ENCODE results near the gene GIPR. TPM values are rescaled to one million over a fixed set of nuclear protein-coding genes. Genes with fewer than 3 reads are reported as not detected.

GIPR gene
- polyA plus RNA-seq, 1 donor from 2014 or later: 6.4 TPM

GRCh38 chr19:45693106-45693788, 25.2 kb downstream of the GIPR start:
- H3F3A ChIP-seq (ENCODE audit: insufficient read depth, low read length, poor library complexity, severe bottlenecking): no peaks in the 10 kb centered on the region
- TF ChIP-seq CTCF (IDR thresholded peaks at IDR 0.05; ENCODE audit: poor library complexity, severe bottlenecking): peak; percentile 88
- no peak for TF ChIP-seq MXI1 (conservative IDR thresholded peaks at IDR 0.05; ENCODE audit: poor library complexity, severe bottlenecking)
- no peak for TF ChIP-seq EP300 (conservative IDR thresholded peaks at IDR 0.05; ENCODE audit: poor library complexity, severe bottlenecking)
- TF ChIP-seq REST (IDR thresholded peaks at IDR 0.05; ENCODE audit: borderline replicate concordance): peak; percentile 36
- peak; percentile 62 for TF ChIP-seq RAD21 (conservative IDR thresholded peaks at IDR 0.05)
- peak; percentile 80 for TF ChIP-seq SMC3 (conservative IDR thresholded peaks at IDR 0.05; ENCODE audit: poor library complexity)
- peak overlapping the region; percentile 83 for H2AFZ ChIP-seq (ENCODE audit: low read depth, low read length)
- H3K27me3 ChIP-seq (ENCODE audit: insufficient read depth, low read depth, low read length): no peaks in the 10 kb centered on the region
- H3K9me2 ChIP-seq (ENCODE audit: insufficient read depth, low read length): no peaks in the 10 kb centered on the region
- peak overlapping the region; percentile 92 for H3K4me3 ChIP-seq (ENCODE audit: low read length)
- peaks cover 12% of the 10 kb centered on the region for H3K79me2 ChIP-seq (replicated peaks; ENCODE audit: insufficient read depth, low read length)
- H3K4me2 ChIP-seq (ENCODE audit: low read length): peak overlapping the region; percentile 93
- H3K36me3 ChIP-seq (ENCODE audit: insufficient read depth, low read length): no peaks in the 10 kb centered on the region
- peak overlapping the region; percentile 87 for H3K27ac ChIP-seq (ENCODE audit: low read length)
- H3K9ac ChIP-seq (ENCODE audit: low read length): peak overlapping the region; percentile 88
- H3K9me3 ChIP-seq (ENCODE audit: low read length): no peaks in the 10 kb centered on the region
- no peaks in the 10 kb centered on the region for H4K20me1 ChIP-seq (ENCODE audit: insufficient read depth)

GRCh38 chr19:45701676-45702075, 33.7 kb downstream of the GIPR start:
- no peaks in the 10 kb centered on the region for H3K27me3 ChIP-seq (ENCODE audit: insufficient read depth, low read depth, low read length)
- H3K9ac ChIP-seq (ENCODE audit: low read length): no peak overlapping the region
- H4K20me1 ChIP-seq (ENCODE audit: insufficient read depth): no peaks in the 10 kb centered on the region
- TF ChIP-seq REST (IDR thresholded peaks at IDR 0.05; ENCODE audit: borderline replicate concordance): no peak
- no peak for TF ChIP-seq CTCF (IDR thresholded peaks at IDR 0.05; ENCODE audit: poor library complexity, severe bottlenecking)
- TF ChIP-seq EP300 (conservative IDR thresholded peaks at IDR 0.05; ENCODE audit: poor library complexity, severe bottlenecking): no peak
- no peak for TF ChIP-seq RAD21 (conservative IDR thresholded peaks at IDR 0.05)
- no peak for TF ChIP-seq TAF1 (IDR thresholded peaks at IDR 0.05; ENCODE audit: low read depth)
- no peak for TF ChIP-seq SMC3 (conservative IDR thresholded peaks at IDR 0.05; ENCODE audit: poor library complexity)
- no peak for TF ChIP-seq EZH2 (IDR thresholded peaks at IDR 0.05; ENCODE audit: borderline replicate concordance, insufficient read depth, low read length, poor library complexity, severe bottlenecking)
- no peak for TF ChIP-seq POLR2AphosphoS5 (IDR thresholded peaks at IDR 0.05)
- TF ChIP-seq MXI1 (conservative IDR thresholded peaks at IDR 0.05; ENCODE audit: poor library complexity, severe bottlenecking): no peak
- no peak overlapping the region for H3K4me2 ChIP-seq (ENCODE audit: low read length)
- no peaks in the 10 kb centered on the region for H3K79me2 ChIP-seq (replicated peaks; ENCODE audit: insufficient read depth, low read length)
- H3K4me3 ChIP-seq (ENCODE audit: low read length): no peak overlapping the region
- no peaks in the 10 kb centered on the region for H3K9me3 ChIP-seq (ENCODE audit: low read length)
- H2AFZ ChIP-seq (ENCODE audit: low read depth, low read length): no peak overlapping the region
- H3K9me2 ChIP-seq (ENCODE audit: insufficient read depth, low read length): no peaks in the 10 kb centered on the region
- H3F3A ChIP-seq (ENCODE audit: insufficient read depth, low read length, poor library complexity, severe bottlenecking): no peaks in the 10 kb centered on the region
- peaks cover 3% of the 10 kb centered on the region for H3K36me3 ChIP-seq (ENCODE audit: insufficient read depth, low read length)
- H3K27ac ChIP-seq (ENCODE audit: low read length): no peak overlapping the region
